ENCODE results near the gene PPCDC.

PPCDC gene

DNA sequence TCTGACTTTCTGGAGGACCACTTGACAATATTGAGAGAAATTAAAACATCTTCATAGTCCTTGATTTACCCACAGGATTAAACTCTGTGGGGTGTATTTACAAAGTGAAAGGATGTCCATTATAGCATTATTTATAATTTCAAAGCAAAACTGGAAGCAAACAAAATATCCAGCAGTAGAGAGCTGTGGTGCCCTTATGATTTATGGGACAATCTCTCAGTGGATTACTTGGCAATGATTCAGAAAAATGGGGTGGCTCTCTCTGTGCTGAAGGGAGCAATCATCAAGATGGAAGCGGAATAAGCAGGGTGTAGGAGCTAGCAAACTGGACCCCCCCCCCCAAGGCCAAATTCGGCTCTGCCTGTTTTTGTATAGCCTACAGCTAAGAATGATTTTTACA is 9.0 kb downstream of the PPCDC start:
- Histone ChIP-seq H2AFZ (ENCODE audit: low read length) (no peak overlapping the region), H4K20me1 (ENCODE audit: insufficient read depth, low read length, poor library complexity, severe bottlenecking) (peaks cover 3% of the 10 kb centered on the region), H3K9me2 (replicated peaks; ENCODE audit: low read depth, low read length) (no peaks in the 10 kb centered on the region), H3K4me1 (ENCODE audit: insufficient read depth, low read length, poor library complexity, severe bottlenecking) (peaks cover 32% of the 10 kb centered on the region), H3K4me2 (ENCODE audit: low read depth, low read length, poor library complexity, severe bottlenecking) (no peak overlapping the region), H3K9ac (ENCODE audit: low read depth, low read length, poor library complexity, severe bottlenecking) (no peak overlapping the region), H3K79me2 (ENCODE audit: insufficient read depth, low read length) (no peaks in the 10 kb centered on the region), H3K9me3 (ENCODE audit: insufficient read depth, low read depth, low read length) (no peaks in the 10 kb centered on the region), H3K36me3 (ENCODE audit: insufficient read depth, low read length) (no peaks in the 10 kb centered on the region), H3K27me3 (ENCODE audit: insufficient read depth, low read length, poor library complexity, severe bottlenecking) (no peaks in the 10 kb centered on the region), H3F3A (ENCODE audit: low read depth) (no peaks in the 10 kb centered on the region), H3K4me3 (ENCODE audit: low read length, poor library complexity, severe bottlenecking) (no peak overlapping the region)
- no peak for TF ChIP-seq EZH2phosphoT487 (IDR thresholded peaks at IDR 0.05; ENCODE audit: borderline replicate concordance)
- TF ChIP-seq, protein P1, sequence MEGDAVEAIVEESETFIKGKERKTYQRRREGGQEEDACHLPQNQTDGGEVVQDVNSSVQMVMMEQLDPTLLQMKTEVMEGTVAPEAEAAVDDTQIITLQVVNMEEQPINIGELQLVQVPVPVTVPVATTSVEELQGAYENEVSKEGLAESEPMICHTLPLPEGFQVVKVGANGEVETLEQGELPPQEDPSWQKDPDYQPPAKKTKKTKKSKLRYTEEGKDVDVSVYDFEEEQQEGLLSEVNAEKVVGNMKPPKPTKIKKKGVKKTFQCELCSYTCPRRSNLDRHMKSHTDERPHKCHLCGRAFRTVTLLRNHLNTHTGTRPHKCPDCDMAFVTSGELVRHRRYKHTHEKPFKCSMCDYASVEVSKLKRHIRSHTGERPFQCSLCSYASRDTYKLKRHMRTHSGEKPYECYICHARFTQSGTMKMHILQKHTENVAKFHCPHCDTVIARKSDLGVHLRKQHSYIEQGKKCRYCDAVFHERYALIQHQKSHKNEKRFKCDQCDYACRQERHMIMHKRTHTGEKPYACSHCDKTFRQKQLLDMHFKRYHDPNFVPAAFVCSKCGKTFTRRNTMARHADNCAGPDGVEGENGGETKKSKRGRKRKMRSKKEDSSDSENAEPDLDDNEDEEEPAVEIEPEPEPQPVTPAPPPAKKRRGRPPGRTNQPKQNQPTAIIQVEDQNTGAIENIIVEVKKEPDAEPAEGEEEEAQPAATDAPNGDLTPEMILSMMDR (conservative IDR thresholded peaks at IDR 0.05; ENCODE audit: low read length): no peak

DNA sequence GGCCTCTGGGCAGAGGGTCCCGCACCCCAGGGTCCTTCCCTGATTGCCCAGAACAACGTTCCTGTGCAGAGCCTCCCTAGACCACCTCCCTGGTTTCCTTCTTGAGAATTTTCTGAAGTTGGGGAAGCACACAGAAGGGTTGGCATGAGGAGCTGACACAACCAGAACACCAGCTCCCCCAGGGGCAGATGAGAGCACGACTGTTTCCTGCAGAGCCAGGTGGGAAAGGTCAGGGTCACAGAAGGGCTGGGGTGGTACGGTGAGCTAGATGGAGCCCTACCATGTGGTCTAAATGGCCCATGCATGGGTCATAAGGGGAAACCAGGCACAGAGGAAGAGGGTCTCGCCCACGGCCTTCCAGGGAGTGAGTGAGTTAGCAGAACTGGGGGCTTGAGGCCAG is 10.4 kb downstream of the PPCDC start:
- Histone ChIP-seq H3F3A (ENCODE audit: low read depth) (no peaks in the 10 kb centered on the region), H3K9me3 (ENCODE audit: insufficient read depth, low read depth, low read length) (no peaks in the 10 kb centered on the region), H3K79me2 (ENCODE audit: insufficient read depth, low read length) (no peaks in the 10 kb centered on the region), H4K20me1 (ENCODE audit: insufficient read depth, low read length, poor library complexity, severe bottlenecking) (peaks cover 3% of the 10 kb centered on the region), H3K4me1 (ENCODE audit: insufficient read depth, low read length, poor library complexity, severe bottlenecking) (peaks cover 47% of the 10 kb centered on the region), H3K27me3 (ENCODE audit: insufficient read depth, low read length, poor library complexity, severe bottlenecking) (no peaks in the 10 kb centered on the region), H3K9ac (ENCODE audit: low read depth, low read length, poor library complexity, severe bottlenecking) (no peak overlapping the region), H3K4me2 (ENCODE audit: low read depth, low read length, poor library complexity, severe bottlenecking) (no peak overlapping the region), H3K4me3 (ENCODE audit: low read length, poor library complexity, severe bottlenecking) (no peak overlapping the region), H3K9me2 (replicated peaks; ENCODE audit: low read depth, low read length) (no peaks in the 10 kb centered on the region), H3K36me3 (ENCODE audit: insufficient read depth, low read length) (no peaks in the 10 kb centered on the region), H2AFZ (ENCODE audit: low read length) (no peak overlapping the region)
- TF ChIP-seq, protein P1 (conservative IDR thresholded peaks at IDR 0.05; ENCODE audit: low read length): peak; percentile 47; the same call in 1 of the 2 replicates
- TF ChIP-seq EZH2phosphoT487 (IDR thresholded peaks at IDR 0.05; ENCODE audit: borderline replicate concordance): no peak

DNA sequence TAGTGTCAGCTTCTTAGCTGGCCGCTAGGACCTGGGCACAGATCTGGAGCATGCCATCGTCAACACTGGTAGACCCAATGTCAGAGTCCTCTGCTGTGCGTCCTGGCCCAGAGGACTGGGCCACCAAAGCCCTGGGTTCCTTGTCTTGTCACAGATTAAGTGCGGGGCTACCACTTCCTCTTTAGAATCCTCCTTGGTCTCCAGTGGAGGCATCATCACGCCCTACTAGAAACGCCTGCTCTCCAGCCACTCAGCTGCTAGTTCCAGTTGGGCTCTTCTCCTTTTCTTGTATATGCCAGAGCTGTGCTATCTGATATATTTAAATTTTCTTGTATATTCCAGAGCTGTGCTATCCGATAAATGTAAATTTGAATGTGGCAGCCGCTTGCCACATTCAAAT is 11.2 kb downstream of the PPCDC start:
- Histone ChIP-seq H4K20me1 (ENCODE audit: insufficient read depth, low read length, poor library complexity, severe bottlenecking) (peaks cover 1% of the 10 kb centered on the region), H3F3A (ENCODE audit: low read depth) (no peaks in the 10 kb centered on the region), H3K9me3 (ENCODE audit: insufficient read depth, low read depth, low read length) (no peaks in the 10 kb centered on the region), H3K27me3 (ENCODE audit: insufficient read depth, low read length, poor library complexity, severe bottlenecking) (no peaks in the 10 kb centered on the region), H3K4me1 (ENCODE audit: insufficient read depth, low read length, poor library complexity, severe bottlenecking) (peaks cover 51% of the 10 kb centered on the region), H3K4me2 (ENCODE audit: low read depth, low read length, poor library complexity, severe bottlenecking) (no peak overlapping the region), H3K9me2 (replicated peaks; ENCODE audit: low read depth, low read length) (no peaks in the 10 kb centered on the region), H3K4me3 (ENCODE audit: low read length, poor library complexity, severe bottlenecking) (no peak overlapping the region), H3K9ac (ENCODE audit: low read depth, low read length, poor library complexity, severe bottlenecking) (no peak overlapping the region), H2AFZ (ENCODE audit: low read length) (no peak overlapping the region), H3K36me3 (ENCODE audit: insufficient read depth, low read length) (no peaks in the 10 kb centered on the region), H3K79me2 (ENCODE audit: insufficient read depth, low read length) (0 out of 2 replicates have a peak, but pooled peaks cover 5% of the 10 kb centered on the region)
- TF ChIP-seq, protein P1 (conservative IDR thresholded peaks at IDR 0.05; ENCODE audit: low read length): no peak
- TF ChIP-seq EZH2phosphoT487 (IDR thresholded peaks at IDR 0.05; ENCODE audit: borderline replicate concordance): no peak
